Kidney (tissue), 14 donors: ENCODE measurements around the gene TWF1. TPM values are rescaled to one million over a fixed set of nuclear protein-coding genes. Genes with fewer than 3 reads are reported as not detected.
A peak's percentile ranks its signal among the peaks of the same experiment; 100 is the strongest.

Experiments used
- DNase-seq, 5 donors: peaks; one replicate each; pipeline ENCODE4 v3.0.0-alpha.2; 2013 to 2020
- FAIRE-seq: peaks from 2 replicates; lab custom pipeline; 2012; peaks lifted over from hg19 to GRCh38; lab: Jason Lieb, UNC
- H3K27ac ChIP-seq, 2 donors: one replicate each; pipeline ENCODE4 v1.7.0; 2013; ENCODE audit warnings: low read depth in 2 of 2, low read length in 2 of 2, inconsistent platforms in 1 of 2
- H3K27me3 ChIP-seq: one replicate; pipeline ENCODE4 v1.7.1; 2013; ENCODE audit warnings: low read length, inconsistent platforms; ENCODE audit not compliant: control insufficient read depth, insufficient read depth
- H3K36me3 ChIP-seq, 3 donors: one replicate each; pipeline versions ENCODE4 v1.7.0 to v1.7.1; 2013; ENCODE audit warnings: low read length in 3 of 3, control low read depth in 1 of 3, inconsistent platforms in 1 of 3; ENCODE audit not compliant: insufficient read depth in 3 of 3, control insufficient read depth in 2 of 3
- H3K4me1 ChIP-seq, 3 donors: one replicate each; pipeline versions ENCODE4 v1.7.0 to v1.7.1; 2013; ENCODE audit warnings: low read length in 3 of 3, inconsistent platforms in 1 of 3, low read depth in 1 of 3; ENCODE audit not compliant: control insufficient read depth in 2 of 3, insufficient read depth in 2 of 3
- H3K4me3 ChIP-seq, 3 donors: one replicate each; pipeline versions ENCODE4 v1.7.0 to v1.8.1; 2013; ENCODE audit warnings: low read length in 3 of 3, control low read depth in 1 of 3, inconsistent platforms in 1 of 3
- H3K9ac ChIP-seq, 3 donors: one replicate each; pipeline versions ENCODE4 v1.7.0 to v1.7.1; 2013; ENCODE audit warnings: low read length in 3 of 3, control low read depth in 1 of 3, inconsistent platforms in 1 of 3
- H3K9me3 ChIP-seq, 3 donors: one replicate each; pipeline versions ENCODE4 v1.7.0 to v1.7.1; 2013; ENCODE audit warnings: low read length in 3 of 3, control low read depth in 1 of 3, inconsistent platforms in 1 of 3; ENCODE audit not compliant: control insufficient read depth in 2 of 3, insufficient read depth in 1 of 3
- CTCF ChIP-seq: IDR thresholded peaks from 3 replicates; pipeline ENCODE4 v1.5.1; 2012; ENCODE audit warnings: mild to moderate bottlenecking, moderate library complexity, borderline replicate concordance; ENCODE audit not compliant: insufficient read depth; ENCODE audit errors: extremely low read depth
- intact Hi-C: fragments of 100-400 bp; cut with DNase I; formaldehyde crosslinking; loops from one replicate; pipeline ENCODE4 v1.11.1; 2022
- polyA plus RNA-seq: library from polyadenylated mRNA; stranded (reverse); fragments of 350-450 nt; fragmentation: Illumina TruSeq; extraction: RNeasy Lipid Tissue Mini Kit (QIAGEN cat#74804); gene quantifications from one replicate; pipeline ENCODE4 v1.2.3, GENCODE V29; 2014; ENCODE audit warnings: low read depth, low replicate concordance; ENCODE audit not compliant: insufficient read depth
- total RNA-seq: library from RNA; stranded (reverse); fragmentation: NEBNext Ultra II Directional; extraction: Animal tissue kit (Norgen Biotek cat#: 25700); gene quantifications from one replicate; pipeline ENCODE4 v1.2.1, GENCODE V29; 2021
- donor health status: control.
- donor health status: control.
- donor health status: control.
- donor health status: control.
- donor health status: control.
- donor health status: DM: yes; HTN: yes; CAD: no.
- donor health status: Normal renal cell carcinoma (clear cell type).

Gene TWF1
- total and polyA plus RNA-seq, 2 donors from 2014 or later: 41.0 to 75.0 TPM

- no peaks in the 10 kb centered on the region for H3K27me3 ChIP-seq
- peaks cover 0 to 3% (median 0%) of the 10 kb centered on the region in 3 donors for H3K4me1 ChIP-seq
- peak overlapping the region; percentile 74 to 96 (median 79) for H3K4me3 ChIP-seq
- H3K9me3 ChIP-seq: no peaks in the 10 kb centered on the region
- intact Hi-C loops: no loop called here
- peak overlapping the region; percentile 89 to 96 for H3K27ac ChIP-seq
- peaks cover 0 to 8% (median 0%) of the 10 kb centered on the region in 3 donors for H3K36me3 ChIP-seq
- TF ChIP-seq CTCF: no peak
- H3K9ac ChIP-seq: peak overlapping the region; percentile 54 to 91 (median 75)
- DNase-seq (peak in 3 of 5 donors; percentile 21 to 72 (median 39)), FAIRE-seq (no peak)
These were observed 813 bp downstream of the TWF1 start for GRCh38 chr12:43805149-43805859.

GRCh38 chr12:43797561-43798217, 8.4 kb downstream of the TWF1 start:
- H3K4me3 ChIP-seq: no peak overlapping the region
- peaks cover 3 to 22% (median 12%) of the 10 kb centered on the region in 3 donors for H3K36me3 ChIP-seq
- no peaks in the 10 kb centered on the region for H3K9me3 ChIP-seq
- no peak overlapping the region for H3K27ac ChIP-seq
- no peak for FAIRE-seq
- no peaks in the 10 kb centered on the region for H3K27me3 ChIP-seq
- DNase-seq: no peak
- H3K4me1 ChIP-seq: no peaks in the 10 kb centered on the region
- TF ChIP-seq CTCF: no peak
- intact Hi-C loops: no loop called here
- no peak overlapping the region for H3K9ac ChIP-seq

GRCh38 chr12:43795716-43796280, 10.3 kb downstream of the TWF1 start:
- Histone ChIP-seq H3K9ac (no peak overlapping the region), H3K4me1 (no peaks in the 10 kb centered on the region), H3K27me3 (no peaks in the 10 kb centered on the region), H3K36me3 (peaks cover 3 to 22% (median 12%) of the 10 kb centered on the region in 3 donors), H3K27ac (no peak overlapping the region), H3K4me3 (no peak overlapping the region), H3K9me3 (no peaks in the 10 kb centered on the region)
- no peak for TF ChIP-seq CTCF
- intact Hi-C loops: no loop called here
- no peak for DNase-seq
- FAIRE-seq: no peak
